Thyroid gland (tissue), 4 donors: ENCODE data around the gene LRRC4. TPM values are rescaled to one million over a fixed set of nuclear protein-coding genes. Genes with fewer than 3 reads are reported as not detected.

ENCODE experiments used
- DNase-seq, 2 donors: peaks; one replicate each; pipeline ENCODE4 v3.0.0-alpha.2; 2019
- H3K27ac ChIP-seq, 3 donors: fragments of 200-600 bp; sonication (generic); 1 replicate in 2 of 3; 2 replicates in 1 of 3; pipeline ENCODE4 v1.5.1; 2016 to 2019; ENCODE audit warnings: mild to moderate bottlenecking in 1 of 3, moderate library complexity in 1 of 3
- H3K27me3 ChIP-seq: fragments of 200-600 bp; sonication (generic); one replicate; pipeline ENCODE4 v1.5.1; 2019
- H3K36me3 ChIP-seq, 2 donors: fragments of 200-600 bp; sonication (generic); one replicate each; pipeline ENCODE4 v1.5.1; 2016 to 2019
- H3K4me1 ChIP-seq, 2 donors: fragments of 200-600 bp; sonication (generic); one replicate each; pipeline ENCODE4 v1.5.1; 2017 to 2019
- H3K4me3 ChIP-seq, 3 donors: fragments of 200-600 bp; sonication (generic); replicated peaks in 1 of 3; 1 replicate in 2 of 3; 2 replicates in 1 of 3; pipeline ENCODE4 v1.5.1; 2016; ENCODE audit warnings: mild to moderate bottlenecking in 1 of 3
- H3K9me3 ChIP-seq: fragments of 200-600 bp; sonication (generic); one replicate; pipeline ENCODE4 v1.5.1; 2017
- CTCF ChIP-seq, 6 experiments: fragments of 200-600 bp in 3 of 6; fragments of 450-650 bp in 3 of 6; sonication (generic) in 3 of 6; IDR thresholded peaks; one replicate each; pipeline ENCODE4 v1.5.1; 2016 to 2019; ENCODE audit warnings: antibody characterized with exemption in 6 of 6, mild to moderate bottlenecking in 2 of 6, inconsistent platforms in 1 of 6, moderate library complexity in 1 of 6
- POLR2A ChIP-seq, 2 donors: fragments of 450-650 bp; IDR thresholded peaks; one replicate each; pipeline ENCODE4 v1.6.1; 2017; ENCODE audit warnings: antibody characterized with exemption in 2 of 2, mild to moderate bottlenecking in 2 of 2, moderate library complexity in 1 of 2
- WGBS, 2 donors: methylation state at CpG; one replicate each; pipeline ENCODE4 v1.1.5; 2017; 5-methylcytosine and 5-hydroxymethylcytosine counted together
- intact Hi-C: fragments of 100-400 bp; cut with DNase I; formaldehyde crosslinking; loops from one replicate; pipeline ENCODE4 v1.15.1; 2023
- total RNA-seq, 4 donors: library from RNA; depleted of rRNA; stranded (reverse); fragments of >200 nt; gene quantifications; one replicate each; pipeline ENCODE4 v1.2.3, GENCODE V29; 2016

Gene LRRC4
- total RNA-seq, 4 donors from 2014 or later = 0.39 to 3.7 (median 0.95) TPM

- Histone ChIP-seq H3K4me3 (no peak overlapping the region), H3K36me3 (no peaks in the 10 kb centered on the region), H3K4me1 (no peaks in the 10 kb centered on the region), H3K9me3 (no peaks in the 10 kb centered on the region), H3K27me3 (no peaks in the 10 kb centered on the region), H3K27ac (no peak overlapping the region)
- intact Hi-C loops = no loop called here
- 85 to 87% methylated on average over 5 of the region's 5 CpGs for whole genome bisulfite sequencing, 2 donors
- DNase-seq = no peak
- TF ChIP-seq POLR2A (IDR thresholded peaks at IDR 0.05) (no peak), CTCF (IDR thresholded peaks at IDR 0.05) (no peak)
Measured at GRCh38 chr7:128067983-128068382, 36.7 kb upstream of the LRRC4 start.

- intact Hi-C loops = no loop called here
- Histone ChIP-seq H3K4me3 (no peak overlapping the region), H3K36me3 (no peaks in the 10 kb centered on the region), H3K4me1 (no peaks in the 10 kb centered on the region), H3K27ac (no peak overlapping the region), H3K27me3 (no peaks in the 10 kb centered on the region), H3K9me3 (no peaks in the 10 kb centered on the region)
- WGBS, 2 donors = 68 to 79% methylated on average over 5 of the region's 5 CpGs
- no peak for DNase-seq
- no peak for TF ChIP-seq POLR2A (IDR thresholded peaks at IDR 0.05)
- TF ChIP-seq CTCF (IDR thresholded peaks at IDR 0.05) = no peak
Measured at GRCh38 chr7:128066858-128067257, 35.6 kb upstream of the LRRC4 start.

GRCh38 chr7:128066395-128066794 is 35.2 kb upstream of the LRRC4 start:
- DNase-seq = no peak
- Histone ChIP-seq H3K4me3 (no peak overlapping the region), H3K27ac (no peak overlapping the region), H3K36me3 (no peaks in the 10 kb centered on the region), H3K9me3 (no peaks in the 10 kb centered on the region), H3K4me1 (no peaks in the 10 kb centered on the region), H3K27me3 (no peaks in the 10 kb centered on the region)
- WGBS, 2 donors = 91 to 95% methylated on average over 10 of the region's 10 CpGs
- intact Hi-C loops = no loop called here
- TF ChIP-seq POLR2A (IDR thresholded peaks at IDR 0.05) (no peak), CTCF (IDR thresholded peaks at IDR 0.05) (no peak)

GRCh38 chr7:128065872-128066271 is 34.6 kb upstream of the LRRC4 start:
- Histone ChIP-seq H3K9me3 (no peaks in the 10 kb centered on the region), H3K4me1 (no peaks in the 10 kb centered on the region), H3K27me3 (no peaks in the 10 kb centered on the region), H3K27ac (no peak overlapping the region), H3K36me3 (no peaks in the 10 kb centered on the region), H3K4me3 (no peak overlapping the region)
- WGBS, 2 donors = 95 to 97% methylated on average over 7 of the region's 7 CpGs
- intact Hi-C loops = no loop called here
- no peak for DNase-seq
- TF ChIP-seq CTCF (IDR thresholded peaks at IDR 0.05) = no peak
- no peak for TF ChIP-seq POLR2A (IDR thresholded peaks at IDR 0.05)

- H3K4me3 ChIP-seq = no peak overlapping the region
- H3K27me3 ChIP-seq = no peaks in the 10 kb centered on the region
- H3K36me3 ChIP-seq = no peaks in the 10 kb centered on the region
- no peak for TF ChIP-seq CTCF (IDR thresholded peaks at IDR 0.05)
- no peak for TF ChIP-seq POLR2A (IDR thresholded peaks at IDR 0.05)
- no peaks in the 10 kb centered on the region for H3K9me3 ChIP-seq
- intact Hi-C loops = no loop called here
- no peak overlapping the region for H3K27ac ChIP-seq
- DNase-seq = no peak
- WGBS, 2 donors = 93 to 95% methylated on average over 8 of the region's 8 CpGs
- no peaks in the 10 kb centered on the region for H3K4me1 ChIP-seq
Measured at GRCh38 chr7:128063088-128063487, 31.9 kb upstream of the LRRC4 start.
